Smooth muscle cell (in vitro differentiated cells): ENCODE data around the gene ERP44. TPM values are rescaled to one million over a fixed set of nuclear protein-coding genes. Genes with fewer than 3 reads are reported as not detected.

Experiments used
- DNase-seq: peaks from one replicate; lab custom pipeline; 2025; ENCODE audit not compliant: unreplicated experiment; lab: John Stamatoyannopoulos, UW
- H2AFZ ChIP-seq: fragments of 200-600 bp; sonication (generic); 2 replicates; pipeline ENCODE4 v1.6.0; 2016; ENCODE audit warnings: antibody characterized with exemption, low read depth, mild to moderate bottlenecking
- H3F3A ChIP-seq: fragments of 200-600 bp; sonication (generic); 2 replicates; pipeline ENCODE4 v1.6.0; 2017; ENCODE audit warnings: antibody characterized with exemption, low read depth
- H3K27ac ChIP-seq: fragments of 200-600 bp; sonication (generic); 2 replicates; pipeline ENCODE4 v1.5.1; 2016; ENCODE audit warnings: low read depth, mild to moderate bottlenecking
- H3K27me3 ChIP-seq: fragments of 200-600 bp; sonication (generic); 2 replicates; pipeline ENCODE4 v1.6.1; 2016; ENCODE audit warnings: low read depth, mild to moderate bottlenecking
- H3K36me3 ChIP-seq: fragments of 200-600 bp; sonication (generic); 2 replicates; pipeline ENCODE4 v1.5.1; 2016; ENCODE audit warnings: low read depth
- H3K4me1 ChIP-seq: fragments of 200-600 bp; sonication (generic); 2 replicates; pipeline ENCODE4 v1.5.1; 2016; ENCODE audit warnings: low read depth
- H3K4me2 ChIP-seq: fragments of 200-600 bp; sonication (generic); 2 replicates; pipeline ENCODE4 v1.6.0; 2016; ENCODE audit warnings: mild to moderate bottlenecking
- H3K4me3 ChIP-seq: fragments of 200-600 bp; sonication (generic); 2 replicates; pipeline ENCODE4 v1.5.1; 2016; ENCODE audit warnings: mild to moderate bottlenecking
- H3K79me2 ChIP-seq: fragments of 200-600 bp; sonication (generic); 2 replicates; pipeline ENCODE4 v1.6.0; 2016; ENCODE audit warnings: low read depth, mild to moderate bottlenecking
- H3K9ac ChIP-seq: fragments of 200-600 bp; sonication (generic); 2 replicates; pipeline ENCODE4 v1.6.0; 2016; ENCODE audit warnings: low read depth
- H3K9me3 ChIP-seq: fragments of 200-600 bp; sonication (generic); replicated peaks from 2 replicates; pipeline ENCODE4 v1.5.1; 2016; ENCODE audit warnings: low read depth
- H4K20me1 ChIP-seq: fragments of 200-600 bp; sonication (generic); 2 replicates; pipeline ENCODE4 v1.6.0; 2016; ENCODE audit warnings: low read depth
- CTCF ChIP-seq: fragments of 200-600 bp; sonication (generic); IDR thresholded peaks from 2 replicates; pipeline ENCODE4 v1.5.1; 2017; ENCODE audit warnings: borderline replicate concordance, mild to moderate bottlenecking, antibody characterized with exemption; ENCODE audit not compliant: insufficient read depth, poor library complexity, severe bottlenecking
- WGBS: methylation state at CpG from one replicate; pipeline ENCODE4 v1.1.7; 2016; ENCODE audit warnings: low lambda C conversion rate; 5-methylcytosine and 5-hydroxymethylcytosine counted together
- polyA plus RNA-seq: library from polyadenylated mRNA; unstranded; fragments of >200 nt; fragmentation: Nextera tagmentation; extraction: Ambion mirVana; gene quantifications from 2 replicates; pipeline ENCODE4 v1.2.1, GENCODE V29; 2016
- small RNA-seq: library from RNA; depleted of rRNA; stranded (forward); fragments of <200 nt; gene quantifications from one replicate; pipeline ENCODE3, GENCODE V24; 2014
- total RNA-seq: library from RNA; depleted of rRNA; stranded (reverse); fragments of >200 nt; gene quantifications from 2 replicates; pipeline ENCODE4 v1.2.3, GENCODE V29; 2014

Gene ERP44
- total and polyA plus RNA-seq, 2 experiments from 2014 or later = 32.0 to 38.5 TPM

- no peaks in the 10 kb centered on the region for H3K79me2 ChIP-seq
- H3K4me1 ChIP-seq = no peaks in the 10 kb centered on the region
- H3K9me3 ChIP-seq = peaks cover 5% of the 10 kb centered on the region
- peaks cover 10% of the 10 kb centered on the region for H3K36me3 ChIP-seq
- DNase-seq = no peak
- H3K4me2 ChIP-seq = no peak overlapping the region
- no peak overlapping the region for H2AFZ ChIP-seq
- no peak overlapping the region for H3K27ac ChIP-seq
- H3F3A ChIP-seq = no peaks in the 10 kb centered on the region
- 100% methylated on average over 2 of the region's 2 CpGs for WGBS
- no peak overlapping the region for H3K4me3 ChIP-seq
- no peak overlapping the region for H3K9ac ChIP-seq
- H3K27me3 ChIP-seq = no peaks in the 10 kb centered on the region
- no peak for TF ChIP-seq CTCF
- no peaks in the 10 kb centered on the region for H4K20me1 ChIP-seq
Observed at GRCh38 chr9:99929652-99930051, 169.1 kb downstream of the ERP44 start.

Small RNA genes within 50 kb of the gene (small RNA-seq; reads per million reads assigned to genes)
- gene RN7SL75P = 0.11 reads per million

Other genes with a start within 250 kb of the ERP44 start
- 15.9 and 21.8 TPM in 2 replicates for gene STX17, start 192.3 kb downstream of the ERP44 start, total RNA-seq
- 11.1 and 16.3 TPM in 2 replicates for gene STX17, start 192.3 kb downstream of the ERP44 start, polyA plus RNA-seq
- gene INVS, start 243 bp upstream of the ERP44 start, total RNA-seq = 16.0 and 18.1 TPM in 2 replicates
- gene INVS, start 243 bp upstream of the ERP44 start, polyA plus RNA-seq = 5.6 and 8.1 TPM in 2 replicates